H1 (cell line): ENCODE measurements around the gene ARHGAP18. TPM values are rescaled to one million over a fixed set of nuclear protein-coding genes. Genes with fewer than 3 reads are reported as not detected.

ENCODE experiments used
- BACH1 ChIP-seq: IDR thresholded peaks from 2 replicates; pipeline ENCODE4 v1.6.1; 2012; ENCODE audit warnings: low read length, improper control_type of control experiment
- EP300 ChIP-seq, 2 experiments: IDR thresholded peaks; 1 replicate in 1 of 2; 2 replicates in 1 of 2; pipeline ENCODE4 v1.6.1; 2011 to 2012; ENCODE audit warnings: low read depth in 2 of 2, low read length in 2 of 2, mild to moderate bottlenecking in 2 of 2, borderline replicate concordance in 1 of 2, inconsistent platforms in 1 of 2, moderate library complexity in 1 of 2
- JUN ChIP-seq: IDR thresholded peaks from 2 replicates; pipeline ENCODE4 v1.6.1; 2011; ENCODE audit warnings: low read depth, mild to moderate bottlenecking, improper control_type of control experiment, low read length
- JUND ChIP-seq: IDR thresholded peaks from 2 replicates; pipeline ENCODE4 v1.6.1; 2011; ENCODE audit warnings: mild to moderate bottlenecking, improper control_type of control experiment, low read length
- KDM1A ChIP-seq: fragments of 200-600, 300-600 bp; sonication (generic); IDR thresholded peaks from 2 replicates; pipeline ENCODE4 v1.7.1; 2016; ENCODE audit warnings: mild to moderate bottlenecking, low read length, borderline replicate concordance
- PHF8 ChIP-seq: fragments of 200-600 bp; sonication (generic); conservative IDR thresholded peaks from 2 replicates; pipeline ENCODE4 v1.7.1; 2012; ENCODE audit warnings: low read depth, mild to moderate bottlenecking, inconsistent platforms, low read length, moderate library complexity
- POLR2A ChIP-seq, 2 experiments: IDR thresholded peaks; 1 replicate in 1 of 2; 2 replicates in 1 of 2; pipeline ENCODE4 v1.6.1; 2011; ENCODE audit warnings: low read depth in 2 of 2, low read length in 2 of 2, mild to moderate bottlenecking in 2 of 2; ENCODE audit errors: control extremely low read depth in 1 of 2
- SP1 ChIP-seq: IDR thresholded peaks from 2 replicates; pipeline ENCODE4 v1.6.1; 2011; ENCODE audit warnings: low read depth, low read length
- SP2 ChIP-seq: IDR thresholded peaks from 2 replicates; pipeline ENCODE4 v1.6.1; 2012; ENCODE audit warnings: mild to moderate bottlenecking, low read length, inconsistent platforms
- YY1 ChIP-seq: IDR thresholded peaks from 2 replicates; pipeline ENCODE4 v1.6.1; 2011; ENCODE audit warnings: low read depth, mild to moderate bottlenecking, low read length
- ZNF274 ChIP-seq: IDR thresholded peaks from 2 replicates; pipeline ENCODE4 v1.7.0; 2012; ENCODE audit warnings: low read length, borderline replicate concordance; ENCODE audit errors: extremely low read depth
- polyA plus RNA-seq, 7 experiments: library from polyadenylated mRNA; depleted of rRNA in 3 of 7; stranded (reverse) in 5 of 7; unstranded in 2 of 7; fragments of >200 nt in 5 of 7; fragments of 200-250 nt in 2 of 7; gene quantifications; 1 replicate in 5 of 7; 2 replicates in 1 of 7; 4 replicates in 1 of 7; pipeline versions ENCODE4 v1.2.1 to v1.2.3, GENCODE V29; 2011 to 2013; ENCODE audit warnings: missing spikeins in 2 of 7, mixed read lengths in 2 of 7
- total RNA-seq: library from RNA; stranded (reverse); fragmentation: NEBNext Ultra II Directional; extraction: Animal tissue kit (Norgen Biotek cat#: 25700); gene quantifications from 2 replicates; pipeline ENCODE4 v1.2.1, GENCODE V29; 2021
- TF ChIP-seq, protein P1 (sequence below): IDR thresholded peaks from 2 replicates; pipeline ENCODE4 v1.6.1; 2011; ENCODE audit warnings: low read length, improper control_type of control experiment

Gene ARHGAP18
- total and polyA plus RNA-seq, 2 of the 8 experiments (the other 6 are each of a cell fraction or from before 2014, with no cell fraction given), result 0.83 to 4.5 TPM

DNA sequence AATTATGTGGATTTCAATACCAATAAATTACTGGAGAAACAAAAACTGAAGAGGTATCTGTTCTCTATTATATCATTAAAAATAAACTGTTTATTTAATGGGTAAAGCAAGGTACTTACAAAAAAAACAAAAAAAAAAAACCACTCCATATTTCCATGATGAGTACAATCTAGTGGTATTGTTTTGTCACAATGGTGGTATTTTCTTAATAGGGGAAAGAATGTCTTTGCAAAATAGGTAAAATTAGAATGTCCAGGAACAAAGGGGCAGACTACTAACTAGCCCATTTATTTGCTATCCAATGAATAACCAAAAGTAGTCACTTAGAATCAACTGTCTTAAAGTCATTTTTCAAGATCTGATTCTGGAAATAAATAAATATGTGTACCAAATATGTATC is 92.0 kb downstream of the ARHGAP18 start (continued):
- TF ChIP-seq EP300 (IDR thresholded peaks at IDR 0.05; ENCODE audit: borderline replicate concordance in 1 of 2, low read depth in 2 of 2, low read length in 2 of 2) (no peak), SP1 (no peak), JUND (no peak), ZNF274 (no peak), BACH1 (no peak), YY1 (no peak), JUN (no peak), SP2 (no peak), PHF8 (no peak), POLR2A (IDR thresholded peaks at IDR 0.05; ENCODE audit: control extremely low read depth in 1 of 2, low read depth in 2 of 2, low read length in 2 of 2) (no peak), KDM1A (no peak)
- TF ChIP-seq, protein P1, sequence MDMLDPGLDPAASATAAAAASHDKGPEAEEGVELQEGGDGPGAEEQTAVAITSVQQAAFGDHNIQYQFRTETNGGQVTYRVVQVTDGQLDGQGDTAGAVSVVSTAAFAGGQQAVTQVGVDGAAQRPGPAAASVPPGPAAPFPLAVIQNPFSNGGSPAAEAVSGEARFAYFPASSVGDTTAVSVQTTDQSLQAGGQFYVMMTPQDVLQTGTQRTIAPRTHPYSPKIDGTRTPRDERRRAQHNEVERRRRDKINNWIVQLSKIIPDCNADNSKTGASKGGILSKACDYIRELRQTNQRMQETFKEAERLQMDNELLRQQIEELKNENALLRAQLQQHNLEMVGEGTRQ, result no peak
